T-helper 2 cell (primary cell): ENCODE results near the gene TAAR2.
"Not testable (repeated sequence)": the region's sequence is repeated elsewhere in the genome, so short reads cannot be mapped to it uniquely, and the experiment has no call there.

Experiments used
- DNase-seq, 5 experiments: peaks; one replicate each; pipeline versions ENCODE4 v3.0.0 to v3.0.0-alpha.2; 2012 to 2022

TAAR2 gene

GRCh38 chr6:132612449-132613108 is 11.5 kb downstream of the TAAR2 start:
- peak in 1 of 5 experiments; percentile 5 for DNase-seq

- no peak for DNase-seq
Observed at GRCh38 chr6:132611616-132612015, 12.5 kb downstream of the TAAR2 start.

DNA sequence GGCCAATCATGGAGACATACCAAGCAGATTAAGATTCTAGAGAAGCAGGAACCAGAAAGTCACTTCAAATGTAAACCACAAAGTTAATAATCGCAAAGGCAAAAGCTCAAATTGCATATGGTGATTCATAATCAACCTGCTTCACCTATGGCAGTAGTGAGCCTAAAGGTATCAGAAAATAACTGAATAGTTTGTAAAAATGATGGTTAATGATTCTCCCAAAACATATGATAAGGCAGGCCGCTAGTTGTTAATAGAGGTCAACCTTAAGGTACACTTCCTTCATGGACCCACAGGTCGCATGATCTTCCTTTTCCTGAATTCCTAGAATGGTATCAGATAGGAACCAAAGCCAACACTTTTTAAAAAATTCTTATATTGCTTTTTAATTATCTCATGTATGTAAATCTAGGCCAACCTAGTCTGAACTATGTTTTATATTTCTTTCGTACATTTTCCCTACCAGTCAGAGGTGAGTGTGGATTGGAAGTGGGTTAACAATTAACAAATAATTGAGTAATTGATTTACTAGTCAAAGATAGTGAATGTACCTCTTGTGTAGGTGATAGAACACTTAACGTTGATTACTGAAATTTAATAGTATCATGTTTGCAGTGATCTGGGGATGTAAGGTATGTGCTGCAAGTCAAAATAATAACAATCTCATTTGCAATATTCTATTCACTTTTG is 16.4 kb downstream of the TAAR2 start:
- DNase-seq = no peak

- DNase-seq = no peak
Observed at GRCh38 chr6:132604635-132605152, 19.4 kb downstream of the TAAR2 start.

DNA sequence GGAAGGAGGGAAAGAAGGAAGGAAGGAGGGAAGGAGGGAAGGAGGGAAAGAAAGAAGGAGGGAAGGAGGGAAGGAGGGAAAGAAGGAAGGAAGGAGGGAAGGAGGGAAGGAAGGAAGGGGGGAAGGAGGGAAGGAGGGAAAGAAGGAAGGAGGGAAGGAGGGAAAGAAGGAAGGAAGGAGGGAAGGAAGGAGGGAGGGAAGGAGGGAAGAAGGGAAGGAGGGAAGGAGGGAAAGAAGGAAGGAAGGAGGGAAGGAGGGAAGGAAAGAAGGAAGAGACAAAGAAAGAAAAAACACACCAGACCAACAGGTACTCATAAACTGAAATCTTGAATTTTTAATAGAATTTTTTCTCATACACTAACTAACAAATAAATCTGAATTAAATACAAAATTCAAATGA is 23.2 kb downstream of the TAAR2 start:
- not testable (repeated sequence) for DNase-seq

DNA sequence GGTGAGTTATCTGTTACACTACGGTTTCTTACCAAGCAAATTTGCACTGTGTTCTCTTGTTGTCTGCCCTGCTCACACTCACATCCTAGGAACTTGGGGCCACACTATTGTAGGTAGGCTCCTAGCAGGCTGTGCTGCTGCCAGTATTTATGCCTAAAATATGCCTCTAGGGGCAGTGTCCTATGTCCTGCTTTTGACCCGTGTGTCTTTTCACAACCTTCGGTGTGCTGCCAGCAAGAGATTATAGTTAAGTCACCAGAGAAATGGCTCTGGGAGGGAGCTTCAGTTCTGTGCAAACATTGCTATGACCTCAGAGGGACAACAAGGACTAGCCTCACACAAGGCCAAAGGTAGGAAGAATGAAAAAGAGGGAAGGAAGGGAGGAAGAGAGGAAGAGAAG is 25.6 kb downstream of the TAAR2 start:
- DNase-seq = peak in 1 of 5 experiments; percentile 19

DNA sequence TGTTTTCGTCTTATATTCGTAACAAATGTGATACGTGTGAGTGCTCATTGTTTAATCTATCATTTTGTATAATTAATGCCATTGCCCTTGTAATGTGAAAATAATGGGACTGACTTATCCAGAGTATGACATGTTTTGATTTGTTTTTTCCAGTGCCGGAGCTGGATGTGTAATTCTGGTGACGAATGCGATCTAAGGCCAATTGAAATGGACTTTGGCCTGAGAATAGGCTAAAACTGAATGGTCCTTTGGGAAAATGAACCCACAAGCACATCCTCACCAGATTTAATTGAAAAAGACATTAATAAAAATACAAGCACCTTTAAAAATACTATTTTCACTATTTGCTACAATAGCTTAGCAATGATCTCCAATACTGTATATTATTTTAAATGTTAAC is 27.9 kb downstream of the TAAR2 start:
- no peak for DNase-seq

DNA sequence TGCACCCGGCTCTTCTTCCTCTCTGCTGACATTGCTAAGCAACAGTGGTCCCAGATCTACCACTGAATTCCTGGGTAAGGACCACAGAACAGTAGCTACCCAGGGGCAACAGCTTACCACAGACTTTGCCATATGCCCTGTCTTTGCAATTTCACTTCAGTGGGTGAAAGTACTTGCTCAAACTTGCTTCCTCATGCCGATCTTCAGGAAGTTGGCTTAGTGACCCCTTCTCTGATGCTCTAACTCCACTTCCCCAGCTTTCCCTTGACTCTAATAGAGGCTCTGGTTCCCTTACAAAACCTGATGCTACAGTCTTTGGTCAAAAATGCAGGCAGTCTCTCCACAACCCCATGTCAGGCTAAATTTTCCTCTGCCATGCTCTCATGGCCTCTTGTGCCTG is 31.2 kb downstream of the TAAR2 start:
- peak in 1 of 5 experiments; percentile 24 for DNase-seq

DNA sequence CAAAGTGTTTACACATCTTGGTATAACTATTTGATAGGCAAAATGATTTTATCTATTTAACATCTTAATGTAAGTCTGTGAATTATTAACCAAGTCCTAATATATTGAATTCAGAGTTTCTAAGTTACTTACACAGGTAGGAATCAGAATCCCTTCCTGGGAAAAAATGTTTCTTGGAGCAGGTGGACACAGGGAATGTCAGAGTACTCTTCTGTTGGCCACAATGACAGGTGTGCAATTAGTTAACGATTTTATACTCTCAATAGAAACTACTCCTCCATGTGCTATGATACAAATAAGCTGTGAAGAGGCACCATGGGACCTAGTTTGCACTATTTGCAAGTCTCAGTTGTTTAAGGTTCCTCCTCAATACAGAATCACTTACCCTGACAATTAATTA is 33.7 kb downstream of the TAAR2 start:
- no peak for DNase-seq

DNA sequence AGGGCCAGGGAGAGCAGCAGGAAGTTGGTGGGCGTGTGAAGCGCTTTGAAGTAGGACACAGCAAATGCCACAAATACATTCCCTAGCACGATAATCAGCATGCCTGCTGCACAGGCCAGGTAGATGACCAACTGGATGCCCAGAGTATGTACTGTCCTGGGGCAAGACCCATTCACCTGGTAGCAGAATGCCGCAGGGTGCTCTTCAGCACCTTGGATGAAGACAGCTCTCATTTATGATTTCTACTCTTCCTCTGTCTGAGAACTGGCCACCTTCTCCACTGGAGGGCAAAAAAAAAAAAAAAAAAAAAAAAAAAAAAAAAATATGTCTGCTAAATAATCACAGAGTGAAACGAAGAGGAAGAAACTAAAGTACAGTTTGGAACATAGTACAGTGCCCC is 34.6 kb downstream of the TAAR2 start, which contains the start of gene TAAR5:
TSS of gene TAAR5 (minus strand) at position 288 of the 400 bp plus-strand sequence. CDS start at position 233, 55 bp downstream.
- DNase-seq = no peak

DNA sequence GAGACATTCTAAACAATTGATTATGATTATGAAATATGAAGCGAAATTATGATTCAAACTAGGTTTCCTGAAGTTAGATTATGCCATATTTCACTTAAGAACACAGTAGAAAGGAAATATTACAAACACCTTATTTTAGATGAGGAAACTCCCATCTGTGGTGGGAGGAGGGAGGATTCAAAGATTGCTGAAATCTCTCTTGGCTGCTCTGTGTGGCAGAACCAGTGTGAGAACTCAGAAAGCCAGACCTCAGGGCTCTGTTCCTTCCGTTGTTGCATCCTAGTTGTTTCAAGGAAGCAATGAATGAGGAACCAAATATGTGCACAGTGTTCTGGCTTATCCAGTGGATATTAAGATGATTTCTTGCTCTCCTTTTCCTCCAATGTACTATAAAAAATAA is 36.7 kb downstream of the TAAR2 start:
- DNase-seq = no peak

DNA sequence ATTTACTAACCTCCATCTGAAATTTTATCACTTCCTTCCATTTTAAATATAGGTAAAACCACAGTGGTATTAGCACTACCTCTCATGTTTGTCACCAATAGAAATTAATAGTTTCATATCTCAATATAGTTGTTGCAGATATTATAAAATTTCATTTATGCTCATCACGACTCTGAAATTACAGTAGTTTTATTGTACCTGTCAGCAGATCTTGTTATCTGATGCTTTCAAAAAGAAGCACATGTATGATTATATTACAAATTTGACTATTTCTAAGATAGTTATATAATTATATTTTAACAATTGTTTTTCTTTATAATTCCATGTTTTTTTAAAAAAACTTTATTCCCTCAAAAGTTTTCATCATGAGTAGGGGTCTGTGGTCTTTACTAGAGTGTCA is 39.4 kb downstream of the TAAR2 start:
- no peak for DNase-seq

GRCh38 chr6:132571774-132572173 is 52.3 kb downstream of the TAAR2 start:
- DNase-seq = no peak

DNA sequence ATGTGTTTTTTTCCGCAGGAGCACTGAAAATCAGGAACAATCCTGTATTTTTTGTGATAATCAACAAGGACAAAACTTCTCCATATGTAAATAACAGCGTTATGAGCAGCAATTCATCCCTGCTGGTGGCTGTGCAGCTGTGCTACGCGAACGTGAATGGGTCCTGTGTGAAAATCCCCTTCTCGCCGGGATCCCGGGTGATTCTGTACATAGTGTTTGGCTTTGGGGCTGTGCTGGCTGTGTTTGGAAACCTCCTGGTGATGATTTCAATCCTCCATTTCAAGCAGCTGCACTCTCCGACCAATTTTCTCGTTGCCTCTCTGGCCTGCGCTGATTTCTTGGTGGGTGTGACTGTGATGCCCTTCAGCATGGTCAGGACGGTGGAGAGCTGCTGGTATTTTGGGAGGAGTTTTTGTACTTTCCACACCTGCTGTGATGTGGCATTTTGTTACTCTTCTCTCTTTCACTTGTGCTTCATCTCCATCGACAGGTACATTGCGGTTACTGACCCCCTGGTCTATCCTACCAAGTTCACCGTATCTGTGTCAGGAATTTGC is 53.8 kb downstream of the TAAR2 start, which contains the start of gene TAAR6:
TSS of gene TAAR6 (plus strand) at position 102 of the 557 bp plus-strand sequence. CDS start at position 102, 0 bp downstream.
- DNase-seq = no peak

DNA sequence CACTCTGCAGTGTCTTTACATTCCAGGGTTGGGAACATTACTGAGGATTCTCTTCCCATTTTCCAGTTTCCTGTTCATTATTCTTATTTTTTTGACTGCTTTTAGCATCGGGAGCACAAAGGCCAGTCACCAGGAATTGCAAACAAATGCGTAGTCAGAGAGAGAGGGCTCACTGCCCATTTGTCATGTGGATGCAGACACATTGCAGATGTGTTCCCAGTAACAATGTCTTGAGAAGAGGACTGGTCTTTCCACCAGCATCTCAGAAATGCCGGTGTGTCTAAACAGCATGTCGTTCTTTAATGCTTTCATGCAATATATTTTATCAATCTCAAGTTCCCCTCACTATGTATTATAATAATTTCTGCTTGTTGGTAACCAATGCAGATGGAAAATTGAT is 54.9 kb downstream of the TAAR2 start:
- DNase-seq = no peak

GRCh38 chr6:132568611-132569010 is 55.5 kb downstream of the TAAR2 start:
- no peak for DNase-seq

DNA sequence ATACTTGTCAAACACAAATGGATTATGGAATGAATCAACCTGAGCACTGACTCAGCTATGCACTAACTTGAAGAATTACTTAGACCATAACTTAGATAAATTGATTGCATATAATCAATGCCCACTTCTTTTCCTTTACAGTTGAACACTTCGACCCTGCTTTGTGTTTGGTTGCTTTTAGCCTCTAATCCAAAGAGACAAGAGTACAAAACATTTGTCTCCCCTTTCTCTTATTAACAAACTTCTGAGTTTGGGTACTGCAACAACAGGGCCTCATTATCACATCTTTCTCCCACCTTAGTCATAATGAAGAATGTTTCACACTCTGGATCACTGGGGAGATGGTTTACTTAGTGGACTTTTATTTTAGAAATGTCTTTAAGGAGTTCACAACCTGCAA is 56.5 kb downstream of the TAAR2 start:
- DNase-seq = no peak
